A673 (cell line): Measurements from ENCODE around the gene SLIT3.

Source experiments
- CTCF ChIP-seq: fragments of 300-800, 200-600 bp; sonication (generic); conservative IDR thresholded peaks from 2 replicates; pipeline ENCODE4 v1.5.1; 2017; ENCODE audit warnings: low read depth, mild to moderate bottlenecking, antibody characterized with exemption, low read length, moderate library complexity, mixed read lengths
- EZH2 ChIP-seq: fragments of 200-600 bp; sonication (generic); IDR thresholded peaks from 2 replicates; pipeline ENCODE4 v1.6.1; 2017; ENCODE audit warnings: borderline replicate concordance, low read depth, mild to moderate bottlenecking, mixed read lengths, antibody characterized with exemption, low read length; ENCODE audit not compliant: poor library complexity, severe bottlenecking

- TF ChIP-seq CTCF (no peak), EZH2 (no peak)
These were observed 654.6 kb downstream of the SLIT3 start for GRCh38 chr5:168646335-168646734.
